Loucy (cell line): ENCODE measurements around the gene SET.

Source experiments
- EZH2phosphoT487 ChIP-seq: fragments of 200-600 bp; IDR thresholded peaks from 2 replicates; pipeline ENCODE4 v1.6.1; 2018; ENCODE audit warnings: antibody characterized with exemption, mild to moderate bottlenecking, moderate library complexity, borderline replicate concordance
- TF ChIP-seq, protein P1 (sequence below): fragments of 200-600 bp; sonication (generic); conservative IDR thresholded peaks from 2 replicates; pipeline ENCODE4 v1.5.1; 2014; ENCODE audit warnings: mild to moderate bottlenecking, antibody characterized with exemption, low read length

DNA sequence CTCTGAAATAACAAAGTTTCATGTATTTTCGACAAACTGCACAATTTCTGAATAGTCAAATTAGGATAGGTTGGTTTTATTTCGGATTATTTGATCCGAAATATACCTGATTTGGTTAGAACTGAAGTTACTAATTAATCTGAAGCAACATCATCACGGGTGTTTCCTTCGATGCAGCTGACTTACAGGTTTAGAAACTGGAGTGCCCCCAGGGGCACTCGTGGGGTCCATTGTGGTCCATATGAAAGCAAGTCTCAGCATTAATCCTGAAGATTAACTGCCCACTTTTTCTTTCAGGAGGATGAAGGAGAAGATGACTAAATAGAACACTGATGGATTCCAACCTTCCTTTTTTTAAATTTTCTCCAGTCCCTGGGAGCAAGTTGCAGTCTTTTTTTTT is 5.3 kb downstream of the SET start:
- TF ChIP-seq, protein P1, sequence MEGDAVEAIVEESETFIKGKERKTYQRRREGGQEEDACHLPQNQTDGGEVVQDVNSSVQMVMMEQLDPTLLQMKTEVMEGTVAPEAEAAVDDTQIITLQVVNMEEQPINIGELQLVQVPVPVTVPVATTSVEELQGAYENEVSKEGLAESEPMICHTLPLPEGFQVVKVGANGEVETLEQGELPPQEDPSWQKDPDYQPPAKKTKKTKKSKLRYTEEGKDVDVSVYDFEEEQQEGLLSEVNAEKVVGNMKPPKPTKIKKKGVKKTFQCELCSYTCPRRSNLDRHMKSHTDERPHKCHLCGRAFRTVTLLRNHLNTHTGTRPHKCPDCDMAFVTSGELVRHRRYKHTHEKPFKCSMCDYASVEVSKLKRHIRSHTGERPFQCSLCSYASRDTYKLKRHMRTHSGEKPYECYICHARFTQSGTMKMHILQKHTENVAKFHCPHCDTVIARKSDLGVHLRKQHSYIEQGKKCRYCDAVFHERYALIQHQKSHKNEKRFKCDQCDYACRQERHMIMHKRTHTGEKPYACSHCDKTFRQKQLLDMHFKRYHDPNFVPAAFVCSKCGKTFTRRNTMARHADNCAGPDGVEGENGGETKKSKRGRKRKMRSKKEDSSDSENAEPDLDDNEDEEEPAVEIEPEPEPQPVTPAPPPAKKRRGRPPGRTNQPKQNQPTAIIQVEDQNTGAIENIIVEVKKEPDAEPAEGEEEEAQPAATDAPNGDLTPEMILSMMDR = no peak
- TF ChIP-seq EZH2phosphoT487 = no peak
